ENCODE results near the gene NMT1.

NMT1 gene

DNA sequence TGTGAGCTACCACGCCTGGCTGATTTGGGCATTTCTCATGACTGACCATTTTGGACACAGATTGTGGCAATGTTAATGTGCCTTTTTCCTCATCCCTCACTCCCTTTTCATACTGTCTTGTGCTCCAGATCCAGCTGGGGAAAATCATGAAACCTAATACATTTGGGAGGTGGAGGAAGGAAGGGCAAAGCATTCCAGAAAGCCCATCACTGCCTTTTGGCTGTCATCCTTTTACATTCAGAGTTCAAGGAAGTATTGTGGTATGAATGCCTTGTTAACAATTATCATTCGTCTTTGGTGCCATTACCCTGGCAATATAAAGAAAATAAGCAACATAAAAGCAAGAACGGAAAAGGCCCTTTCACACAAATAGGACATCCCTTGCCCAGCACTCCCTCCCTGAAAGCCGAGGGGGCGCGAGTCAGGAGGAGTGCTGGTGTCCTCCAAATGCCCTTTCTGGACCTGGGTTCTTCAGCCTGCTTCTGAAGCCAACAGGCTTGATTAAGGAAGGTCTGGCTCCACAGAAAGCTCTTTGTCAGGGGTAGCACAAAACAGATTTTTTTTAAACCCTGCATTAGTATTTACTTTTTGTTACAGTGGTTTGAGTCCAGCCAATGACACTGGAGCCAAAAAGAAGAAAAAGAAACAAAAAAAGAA lies 20.1 kb downstream of the NMT1 start:
- no peak for DNase-seq (ENCODE audit: low read depth)

DNA sequence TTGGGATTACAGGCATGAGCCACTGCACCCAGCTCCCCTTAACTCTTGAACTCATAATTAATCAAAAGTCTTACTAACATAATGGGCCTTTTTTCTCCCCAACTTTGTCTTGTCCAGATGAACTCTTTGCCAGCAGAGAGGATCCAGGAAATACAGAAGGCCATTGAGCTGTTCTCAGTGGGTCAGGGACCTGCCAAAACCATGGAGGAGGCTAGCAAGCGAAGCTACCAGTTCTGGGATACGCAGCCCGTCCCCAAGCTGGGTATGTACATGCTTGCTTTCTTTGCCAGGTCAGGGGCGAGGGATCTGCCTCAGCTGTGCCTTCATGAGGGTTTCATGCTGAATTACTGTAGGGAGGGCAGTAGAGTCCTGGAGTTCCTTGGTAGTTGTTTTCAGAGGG lies 25.3 kb downstream of the NMT1 start:
- DNase-seq (ENCODE audit: low read depth): no peak

GRCh38 chr17:45086865-45087503 lies 25.9 kb downstream of the NMT1 start:
- no peak for DNase-seq (ENCODE audit: low read depth)

DNA sequence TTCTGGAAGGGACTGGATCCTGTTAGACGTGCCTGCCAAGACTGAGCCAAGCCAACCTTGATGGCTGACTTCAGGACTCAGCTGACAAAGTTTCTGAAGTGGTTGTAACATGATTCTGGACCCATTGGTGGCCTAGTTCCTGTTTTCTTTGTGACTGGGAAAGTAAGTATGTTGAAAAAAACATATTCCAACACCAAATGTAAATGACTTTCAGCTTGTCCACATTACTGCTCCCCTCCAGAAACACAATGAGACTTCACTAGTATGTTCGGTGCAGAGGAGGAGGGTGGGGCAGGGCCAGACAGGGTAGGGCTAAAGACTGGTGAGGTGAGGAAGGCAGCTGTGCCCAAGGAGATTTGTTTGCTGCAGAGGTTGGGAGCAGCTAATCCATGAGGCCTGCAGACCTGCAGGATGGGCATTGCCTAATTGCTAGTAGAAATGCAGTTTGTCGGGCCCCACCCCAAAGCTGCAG lies 26.4 kb downstream of the NMT1 start:
- DNase-seq (ENCODE audit: low read depth): no peak

DNA sequence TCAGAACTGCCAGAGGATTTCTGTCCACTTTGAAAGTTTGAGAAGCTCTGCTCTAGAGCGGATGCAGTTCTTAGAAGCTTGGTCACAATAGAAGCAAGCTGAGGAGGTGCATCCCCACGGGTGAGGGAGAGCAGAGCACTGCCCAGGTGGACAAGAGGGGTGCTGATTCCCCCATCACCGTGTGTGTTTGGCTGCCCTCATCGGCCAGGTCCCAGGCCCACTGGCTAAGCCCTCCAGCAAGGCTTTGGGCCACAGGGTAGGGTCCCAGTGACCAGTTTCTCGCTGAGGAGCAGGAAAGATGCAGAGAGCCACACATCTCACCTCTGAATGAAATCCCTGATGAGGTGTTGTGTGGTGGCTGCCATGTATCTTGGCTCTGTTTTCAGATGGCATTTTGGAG lies 26.9 kb downstream of the NMT1 start:
- no peak for DNase-seq (ENCODE audit: low read depth)

DNA sequence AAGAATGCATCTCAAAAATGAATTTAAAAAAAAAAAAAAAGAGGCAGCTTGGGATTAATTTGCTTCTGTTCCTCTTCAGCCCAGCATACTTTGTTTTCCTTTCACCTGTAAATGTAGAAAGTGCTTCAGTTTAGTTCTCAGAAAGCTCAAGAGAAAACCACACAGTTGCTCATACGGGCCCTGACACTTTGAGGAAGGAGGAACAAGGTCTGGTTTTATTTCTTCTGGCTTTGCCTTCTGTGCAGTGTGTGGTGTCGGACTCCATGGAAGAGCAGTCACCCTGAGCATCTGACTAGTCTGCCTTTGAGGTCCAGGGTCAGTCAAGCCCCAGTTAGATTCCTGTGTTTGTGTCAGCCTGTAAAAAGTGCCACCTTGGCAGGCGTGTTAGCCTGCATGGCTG lies 27.6 kb downstream of the NMT1 start:
- DNase-seq (ENCODE audit: low read depth): no peak

DNA sequence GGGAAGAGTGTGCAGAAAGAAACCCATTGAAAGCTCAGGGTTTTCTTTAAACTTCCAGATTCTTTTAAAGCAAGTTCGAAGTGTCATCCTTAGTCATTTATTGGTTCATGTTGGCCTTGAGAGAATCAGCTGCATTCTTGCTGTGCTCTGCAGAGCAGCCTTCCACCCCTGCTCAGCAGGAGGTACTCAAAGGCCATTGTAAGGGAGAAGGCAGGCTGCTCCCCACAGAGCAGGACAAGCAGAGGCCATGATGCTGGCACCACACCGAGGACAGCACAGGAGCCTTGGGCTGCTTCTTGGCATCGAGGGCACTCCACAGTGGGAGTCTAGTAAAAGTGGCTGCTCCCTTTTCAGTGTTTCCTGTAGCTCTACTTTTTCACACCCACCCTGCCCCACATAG lies 29.6 kb downstream of the NMT1 start:
- no peak for DNase-seq (ENCODE audit: low read depth)

- DNase-seq (ENCODE audit: low read depth): no peak
These were observed 30.8 kb downstream of the NMT1 start for GRCh38 chr17:45091778-45092425.

GRCh38 chr17:45092911-45093430 lies 31.9 kb downstream of the NMT1 start:
- DNase-seq (ENCODE audit: low read depth): no peak

- DNase-seq (ENCODE audit: low read depth): no peak
These were observed 32.5 kb downstream of the NMT1 start for GRCh38 chr17:45093444-45094110.

- no peak for DNase-seq (ENCODE audit: low read depth)
These were observed 35.0 kb downstream of the NMT1 start for GRCh38 chr17:45096141-45096540.

GRCh38 chr17:45096926-45097325 lies 35.8 kb downstream of the NMT1 start:
- DNase-seq (ENCODE audit: low read depth): no peak

DNA sequence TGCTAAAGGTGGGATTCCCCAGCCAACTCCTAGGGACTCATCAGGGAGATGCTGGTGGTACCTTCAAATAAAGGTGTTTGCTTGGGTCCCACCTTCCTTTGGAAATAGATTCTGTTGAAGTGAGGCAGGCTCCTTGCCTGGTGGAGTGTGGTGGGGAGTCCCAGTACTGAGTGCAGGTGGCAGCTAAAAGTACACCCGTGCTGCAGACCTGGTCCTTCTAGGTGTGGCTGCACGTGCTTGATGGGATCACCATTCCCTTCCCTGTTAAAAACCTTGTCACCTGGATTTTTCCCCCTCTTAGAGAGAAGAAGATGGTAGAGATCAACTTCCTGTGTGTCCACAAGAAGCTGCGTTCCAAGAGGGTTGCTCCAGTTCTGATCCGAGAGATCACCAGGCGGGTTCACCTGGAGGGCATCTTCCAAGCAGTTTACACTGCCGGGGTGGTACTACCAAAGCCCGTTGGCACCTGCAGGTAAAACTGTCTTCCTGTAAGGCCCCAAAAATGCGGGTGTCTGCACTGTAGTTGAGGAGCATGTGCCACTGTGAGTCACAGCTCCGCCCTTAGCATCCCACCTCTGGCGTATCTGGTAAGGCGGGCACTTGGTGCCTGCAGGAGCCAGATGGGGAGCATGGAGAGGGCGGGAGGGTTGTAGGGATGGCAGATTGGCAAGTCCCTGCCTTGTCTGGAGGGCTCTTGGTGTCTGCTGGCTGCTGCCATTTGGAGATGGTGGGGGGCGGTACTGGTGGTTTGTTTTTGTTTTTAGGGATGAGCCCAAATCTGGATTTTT lies 37.2 kb downstream of the NMT1 start:
- no peak for DNase-seq (ENCODE audit: low read depth)

DNA sequence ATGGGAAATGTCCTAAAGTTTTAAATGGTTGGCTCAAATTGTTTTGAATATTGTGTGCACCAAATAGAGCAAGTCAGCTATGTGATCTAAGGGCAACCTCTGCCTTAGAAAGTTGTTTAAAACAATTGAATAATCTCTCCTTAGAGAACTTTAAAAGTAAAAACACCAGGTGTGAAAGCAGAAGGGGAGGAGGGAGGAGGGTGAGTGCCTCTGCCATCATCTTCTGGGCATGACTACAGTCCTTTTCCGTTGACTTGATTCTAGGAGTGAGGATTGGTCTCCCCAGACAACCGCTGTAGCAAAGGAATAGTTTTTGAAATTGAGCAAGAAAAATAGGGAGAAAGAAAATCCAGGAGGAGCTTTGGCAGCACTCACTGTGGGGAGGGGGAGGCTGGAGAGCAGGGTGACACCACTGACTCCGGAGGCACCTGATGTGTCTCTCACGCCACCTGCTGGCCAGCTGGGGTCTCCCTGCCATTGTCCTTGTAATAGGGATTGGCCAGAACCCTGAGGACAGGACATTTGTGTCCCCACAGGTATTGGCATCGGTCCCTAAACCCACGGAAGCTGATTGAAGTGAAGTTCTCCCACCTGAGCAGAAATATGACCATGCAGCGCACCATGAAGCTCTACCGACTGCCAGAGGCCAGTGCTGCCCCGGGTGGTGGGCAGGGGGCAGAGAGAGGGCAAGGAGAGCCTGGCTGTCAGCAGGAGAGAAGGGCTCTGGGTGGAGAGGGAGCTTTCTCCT lies 37.9 kb downstream of the NMT1 start:
- peak; percentile 53 for DNase-seq (ENCODE audit: low read depth)

GRCh38 chr17:45101546-45101882 lies 40.4 kb downstream of the NMT1 start:
- DNase-seq (ENCODE audit: low read depth): no peak

GRCh38 chr17:45101883-45102811 lies 41.0 kb downstream of the NMT1 start:
- no peak for DNase-seq (ENCODE audit: low read depth)

GRCh38 chr17:45102856-45103255 lies 41.7 kb downstream of the NMT1 start:
- no peak for DNase-seq (ENCODE audit: low read depth)

DNA sequence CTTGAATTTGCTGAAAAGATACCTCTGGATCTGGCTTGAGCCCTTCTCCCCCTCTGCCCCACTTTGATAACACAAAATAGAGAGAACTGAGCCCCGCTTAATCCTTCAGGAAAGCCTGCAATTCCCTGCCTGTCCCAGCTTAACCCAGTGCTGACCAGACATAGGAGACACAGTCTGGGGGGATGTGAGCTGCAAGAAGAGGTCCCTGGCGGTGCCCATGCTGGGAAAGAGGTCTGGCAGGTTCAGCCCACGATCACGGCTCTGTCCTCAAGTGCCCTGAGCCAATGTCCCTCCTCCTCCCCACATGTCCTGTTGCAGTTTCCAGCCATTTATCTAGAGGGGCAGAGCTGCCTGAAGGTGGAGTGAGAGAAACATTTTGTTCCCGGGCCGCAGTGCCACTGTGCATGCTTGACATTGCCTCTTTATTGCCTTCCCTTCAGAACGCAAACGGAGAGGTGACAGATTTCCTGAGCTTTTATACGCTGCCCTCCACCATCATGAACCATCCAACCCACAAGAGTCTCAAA lies 42.2 kb downstream of the NMT1 start:
- no peak for DNase-seq (ENCODE audit: low read depth)

DNA sequence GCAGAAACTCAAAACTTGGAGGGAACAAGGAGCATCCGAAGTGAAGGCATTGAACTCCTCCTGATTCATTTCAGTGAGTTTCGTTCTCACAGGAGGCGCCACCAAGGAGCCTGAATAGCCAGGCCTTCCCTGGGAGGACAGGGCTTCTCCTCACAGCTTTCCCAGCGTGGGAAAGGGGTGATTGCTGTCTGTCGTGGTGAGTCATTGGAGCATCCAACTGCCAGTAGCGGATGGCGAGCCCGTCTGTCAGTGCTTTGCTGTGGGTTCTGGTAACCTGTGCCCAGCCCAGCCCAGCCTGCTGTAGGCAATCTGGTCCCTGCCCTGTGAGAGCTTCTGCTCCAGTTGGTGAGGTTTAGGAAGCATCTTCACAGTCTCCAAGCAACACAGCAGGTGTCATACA lies 42.9 kb downstream of the NMT1 start:
- DNase-seq (ENCODE audit: low read depth): no peak

DNA sequence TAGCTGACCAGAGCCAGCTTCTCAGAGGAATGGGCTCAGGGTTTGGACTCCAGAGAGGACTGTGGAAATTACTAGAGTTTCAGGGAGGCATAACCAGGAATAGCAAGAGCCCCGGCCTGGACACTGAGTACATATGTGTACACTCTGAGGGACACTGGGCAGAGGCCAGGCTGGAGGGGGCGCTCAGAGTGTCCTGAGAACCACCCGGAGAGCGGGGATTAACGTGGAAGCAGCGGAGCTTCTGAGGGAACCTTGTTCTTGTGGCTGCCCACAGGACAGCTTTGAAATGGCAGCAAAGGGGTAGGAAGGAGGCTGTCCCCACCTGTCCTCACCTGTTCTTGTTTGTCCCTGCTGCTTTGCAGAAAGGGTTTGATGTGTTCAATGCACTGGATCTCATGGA lies 43.4 kb downstream of the NMT1 start:
- no peak for DNase-seq (ENCODE audit: low read depth)

Measured in activated gamma-delta T cell treated with anti-CD3 and anti-CD28 coated beads, Interleukin-2, amount 50 U/mL, for 16 hours (primary cell).